HG03457 (cell line): ENCODE results near the gene NKX6-2.

Experiments used
- ATAC-seq: cut with Tn5 transposase; IDR thresholded peaks from one replicate; pipeline ENCODE4 v1.9.1; 2021; ENCODE audit warnings: moderate number of reproducible peaks; ENCODE audit not compliant: unreplicated experiment

NKX6-2 gene

GRCh38 chr10:132813560-132814468 is 27.9 kb upstream of the NKX6-2 start:
- no peak for ATAC-seq

GRCh38 chr10:132813001-132813401 is 27.1 kb upstream of the NKX6-2 start:
- no peak for ATAC-seq

GRCh38 chr10:132812520-132812919 is 26.6 kb upstream of the NKX6-2 start:
- no peak for ATAC-seq

- ATAC-seq, result no peak
These were observed 26.0 kb upstream of the NKX6-2 start for GRCh38 chr10:132811891-132812481.

- no peak for ATAC-seq
These were observed 25.1 kb upstream of the NKX6-2 start for GRCh38 chr10:132810807-132811700.

- no peak for ATAC-seq
These were observed 24.3 kb upstream of the NKX6-2 start for GRCh38 chr10:132810141-132810806.

GRCh38 chr10:132809232-132810140 is 23.5 kb upstream of the NKX6-2 start:
- ATAC-seq, result no peak

- ATAC-seq, result no peak
These were observed 22.7 kb upstream of the NKX6-2 start for GRCh38 chr10:132808383-132809231.

- ATAC-seq, result no peak
These were observed 21.7 kb upstream of the NKX6-2 start for GRCh38 chr10:132807621-132808049.

GRCh38 chr10:132806561-132807003 is 20.6 kb upstream of the NKX6-2 start:
- ATAC-seq, result no peak

- no peak for ATAC-seq
These were observed 20.2 kb upstream of the NKX6-2 start for GRCh38 chr10:132806110-132806509.

- no peak for ATAC-seq
These were observed 19.7 kb upstream of the NKX6-2 start for GRCh38 chr10:132805599-132805998.

GRCh38 chr10:132804785-132805426 is 19.0 kb upstream of the NKX6-2 start:
- no peak for ATAC-seq

- ATAC-seq, result no peak
These were observed 18.3 kb upstream of the NKX6-2 start for GRCh38 chr10:132804287-132804686.

- no peak for ATAC-seq
These were observed 17.7 kb upstream of the NKX6-2 start for GRCh38 chr10:132803416-132804210.

GRCh38 chr10:132802694-132803320 is 16.9 kb upstream of the NKX6-2 start:
- no peak for ATAC-seq

- ATAC-seq, result no peak
These were observed 16.1 kb upstream of the NKX6-2 start for GRCh38 chr10:132802048-132802447.
